Measurements from ENCODE around the gene RAB10.
A peak's percentile ranks its signal among the peaks of the same experiment; 100 is the strongest.
"Not testable (repeated sequence)": the region's sequence is repeated elsewhere in the genome, so short reads cannot be mapped to it uniquely, and the experiment has no call there.

Gene RAB10

DNA sequence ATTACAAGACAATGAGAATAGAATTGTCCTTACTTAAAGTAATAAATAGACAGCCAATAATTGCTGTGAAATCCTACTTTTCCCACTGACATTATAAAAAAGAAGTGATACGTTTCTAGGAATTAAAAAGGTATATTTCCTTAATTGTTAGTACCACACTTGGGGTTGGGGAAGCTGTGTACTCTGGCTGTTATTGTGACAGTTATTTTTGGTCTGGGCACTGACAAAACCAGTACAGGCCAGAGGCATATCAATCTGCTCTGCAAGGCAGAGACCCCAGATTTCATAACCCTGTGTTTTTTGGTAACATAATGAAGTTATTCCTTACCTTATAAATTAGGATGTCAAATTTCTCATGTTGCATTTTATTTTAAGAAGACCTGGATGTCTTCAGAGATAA lies 66.5 kb downstream of the RAB10 start:
- no peak for FAIRE-seq

DNA sequence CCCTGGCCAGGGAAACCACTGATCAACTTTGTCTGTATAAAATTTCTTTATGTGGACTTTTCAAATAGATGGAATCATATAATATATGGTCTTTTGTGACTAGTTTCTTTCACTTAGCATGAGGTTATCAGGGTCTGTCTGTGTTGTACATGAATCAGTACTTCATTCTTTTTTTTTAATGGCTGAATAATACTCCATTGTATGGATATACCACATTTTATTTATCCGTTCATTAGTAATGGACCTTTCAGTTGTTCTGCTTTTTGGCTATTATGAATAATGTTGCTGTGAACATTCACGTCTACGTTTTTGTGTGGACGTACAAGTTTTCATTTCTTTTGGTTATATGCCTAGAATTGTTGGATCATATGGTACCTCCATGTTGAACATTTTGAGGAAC lies 69.9 kb downstream of the RAB10 start:
- no peak for FAIRE-seq

DNA sequence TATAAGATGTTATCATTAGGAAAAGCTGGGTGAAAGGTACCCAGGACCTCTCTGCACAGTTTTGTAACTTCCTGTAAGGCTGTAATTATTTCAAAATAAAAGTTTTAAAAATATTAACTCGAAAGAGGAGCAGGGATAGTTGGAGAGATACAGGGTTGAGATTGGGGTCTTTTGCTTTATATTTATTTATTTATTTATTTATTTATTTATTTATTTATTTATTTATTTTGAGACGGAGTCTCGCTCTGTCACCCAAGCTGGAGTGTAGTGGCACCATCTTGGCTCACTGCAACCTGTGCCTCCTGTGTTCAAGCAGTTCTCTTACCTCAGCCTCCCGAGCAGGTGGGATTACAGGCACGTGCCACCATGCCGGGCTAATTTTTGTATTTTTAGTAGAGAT lies 74.8 kb downstream of the RAB10 start:
- not testable (repeated sequence) for FAIRE-seq

DNA sequence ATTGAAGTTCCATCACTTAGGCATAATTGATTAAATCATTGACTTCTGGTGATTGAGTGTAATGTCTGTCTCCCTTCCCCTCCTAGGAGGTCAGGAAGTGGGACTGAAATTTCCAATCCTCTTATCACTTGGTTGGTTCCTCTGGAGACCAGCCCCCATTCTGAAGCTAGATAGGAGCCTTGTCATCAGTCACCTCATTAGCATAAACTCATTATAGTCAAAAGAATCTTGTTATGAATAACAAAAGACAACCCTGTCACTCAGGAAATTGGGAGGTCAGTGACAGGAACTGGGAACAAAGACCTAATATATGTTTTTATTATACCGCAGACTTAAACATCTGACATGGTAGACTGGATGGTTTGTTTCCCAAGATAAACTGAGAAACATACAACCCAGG lies 78.3 kb downstream of the RAB10 start:
- FAIRE-seq: no peak

GRCh38 chr2:26114151-26114550 lies 80.3 kb downstream of the RAB10 start:
- FAIRE-seq: no peak

- no peak for FAIRE-seq
Measured at GRCh38 chr2:26118682-26119081, 84.8 kb downstream of the RAB10 start.

DNA sequence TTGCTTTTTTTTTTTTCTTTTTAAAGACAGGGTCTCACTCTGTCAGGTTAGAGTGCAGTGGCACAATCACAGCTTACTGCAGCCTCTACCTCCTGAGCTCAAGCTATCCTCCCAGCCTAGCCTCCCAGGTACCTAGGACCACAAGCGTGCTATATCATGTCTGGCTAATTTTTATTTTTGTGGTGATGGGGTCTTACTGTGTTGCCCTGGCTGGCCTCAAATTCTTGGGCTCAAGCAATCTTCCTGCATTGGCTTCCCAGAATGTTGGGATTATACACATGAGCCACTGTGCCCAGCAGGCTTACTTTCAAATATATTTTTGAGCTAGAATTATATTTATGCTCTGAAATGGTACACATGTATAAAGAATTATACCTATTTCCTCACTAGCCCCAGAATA lies 85.6 kb downstream of the RAB10 start:
- FAIRE-seq: no peak

GRCh38 chr2:26122630-26123029 lies 88.7 kb downstream of the RAB10 start:
- FAIRE-seq: no peak

DNA sequence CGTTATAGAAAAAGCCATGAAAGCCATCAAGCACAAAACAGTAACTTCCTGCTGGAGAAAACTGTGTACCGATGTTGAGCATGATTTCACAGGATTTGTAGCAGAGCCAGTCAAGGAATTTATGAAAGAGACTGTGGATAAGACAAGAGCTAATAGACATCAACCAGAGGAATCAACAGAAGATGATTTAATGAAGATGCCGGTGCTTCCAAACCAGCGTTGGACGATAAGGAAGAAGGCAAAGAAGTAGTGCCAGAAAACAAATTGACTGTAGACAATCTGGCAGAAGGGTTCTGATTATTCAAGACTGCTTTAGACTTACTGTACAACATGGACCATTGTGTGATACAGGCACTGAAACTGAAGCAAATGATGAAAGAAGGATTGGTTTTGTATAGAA lies 89.5 kb downstream of the RAB10 start:
- no peak for FAIRE-seq

- FAIRE-seq: no peak
Measured at GRCh38 chr2:26126074-26126473, 92.2 kb downstream of the RAB10 start.

DNA sequence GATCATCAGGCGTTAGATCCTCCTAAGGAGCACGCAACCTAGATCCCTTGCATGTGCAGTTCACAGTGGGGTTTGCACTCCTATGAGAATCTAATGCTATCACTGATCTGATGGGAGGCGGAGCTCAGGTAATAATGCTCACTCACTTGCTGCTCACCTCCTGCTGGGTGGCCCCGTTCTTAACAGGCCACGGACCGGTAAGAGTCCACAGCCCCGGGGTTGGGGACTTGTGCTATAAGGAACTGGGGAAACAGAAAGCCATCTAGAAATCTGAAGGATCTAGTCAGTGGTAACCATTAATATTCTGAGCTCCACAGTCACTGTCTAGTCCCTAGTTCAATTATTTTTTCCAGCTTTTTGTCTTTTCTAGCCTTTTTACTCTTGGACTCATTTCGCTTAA lies 94.3 kb downstream of the RAB10 start:
- FAIRE-seq: no peak

DNA sequence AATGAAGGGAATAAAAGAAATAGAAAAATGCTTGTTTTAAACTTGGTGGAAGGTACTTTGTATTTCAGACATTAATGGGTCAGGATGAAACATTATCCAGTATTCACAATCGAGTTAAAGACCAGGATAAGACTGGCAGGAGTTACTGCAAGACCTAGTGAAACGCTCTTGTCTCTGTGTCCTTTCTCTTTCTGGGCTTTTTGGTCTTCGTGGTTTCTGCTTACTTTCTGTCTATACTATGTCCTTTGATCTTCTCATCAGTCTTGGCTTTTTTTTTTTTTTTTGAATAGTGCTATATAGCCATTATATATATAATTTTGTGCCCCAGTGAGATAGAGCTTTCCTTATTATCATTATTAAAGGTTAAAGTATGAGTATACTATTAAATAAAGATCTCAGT lies 96.9 kb downstream of the RAB10 start:
- FAIRE-seq: no peak

DNA sequence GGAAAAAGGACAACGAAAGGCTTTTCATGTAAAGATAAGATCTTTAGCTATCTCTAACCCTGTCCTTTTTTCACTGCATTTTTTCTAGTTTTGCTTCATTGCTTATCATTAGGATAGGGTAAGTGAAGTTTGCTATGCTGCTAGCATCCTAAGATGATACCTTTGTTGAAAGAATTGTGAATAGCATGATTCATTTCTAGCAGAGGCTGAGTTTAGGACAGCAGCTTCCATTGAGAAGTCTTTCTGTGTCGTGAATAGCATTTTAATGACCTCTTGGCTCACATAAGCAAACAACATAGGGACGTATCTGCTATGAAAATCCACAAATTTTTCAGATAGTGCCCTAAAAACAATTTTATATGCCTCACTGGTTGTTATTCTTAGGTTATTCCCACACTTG lies 102.6 kb downstream of the RAB10 start:
- FAIRE-seq: no peak

GRCh38 chr2:26139269-26140183 lies 105.6 kb downstream of the RAB10 start:
- no peak for FAIRE-seq

GRCh38 chr2:26141145-26141769 lies 107.4 kb downstream of the RAB10 start:
- FAIRE-seq: no peak

DNA sequence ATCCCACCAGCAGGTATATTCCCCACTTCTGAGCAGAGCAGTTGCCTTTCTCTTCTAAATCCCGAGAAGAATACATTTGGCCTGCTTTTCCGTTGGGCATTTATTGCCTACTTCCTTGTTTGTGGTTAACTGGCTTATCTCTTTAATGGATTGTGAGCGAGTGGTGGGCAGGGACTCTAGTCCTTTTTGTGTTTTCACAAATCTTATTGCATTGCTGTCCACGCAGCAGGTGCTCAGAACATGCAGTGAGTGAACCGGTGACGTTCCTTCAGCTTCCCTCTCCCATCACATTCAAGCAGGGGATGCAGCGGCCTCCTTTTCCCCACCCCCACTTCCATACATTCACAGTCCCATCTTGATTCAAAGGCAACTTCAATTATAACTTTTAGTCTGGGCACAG lies 110.1 kb downstream of the RAB10 start:
- no peak for FAIRE-seq

GRCh38 chr2:26144953-26145680 lies 111.2 kb downstream of the RAB10 start:
- FAIRE-seq: peak; percentile 69

DNA sequence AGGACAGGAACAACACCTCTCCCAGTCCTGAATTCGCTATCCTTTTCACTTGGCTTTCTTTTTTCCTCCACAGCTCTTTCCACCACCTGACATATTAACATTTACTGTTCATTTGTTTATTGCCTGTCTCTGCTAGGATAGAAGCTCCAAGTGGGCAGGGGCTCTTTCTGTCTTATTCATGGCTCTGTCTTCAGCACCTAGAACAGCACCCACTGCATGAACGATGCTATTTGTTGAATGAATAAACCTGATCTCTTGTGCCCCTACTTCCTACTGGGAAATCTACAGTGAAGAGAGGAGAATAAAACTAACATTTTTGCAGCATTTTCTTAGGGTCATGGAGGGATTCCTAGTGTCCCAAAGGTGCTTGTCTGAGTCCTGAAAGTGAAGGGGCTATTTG lies 114.6 kb downstream of the RAB10 start:
- FAIRE-seq: no peak

- FAIRE-seq: no peak
Measured at GRCh38 chr2:26150243-26150642, 116.4 kb downstream of the RAB10 start.

DNA sequence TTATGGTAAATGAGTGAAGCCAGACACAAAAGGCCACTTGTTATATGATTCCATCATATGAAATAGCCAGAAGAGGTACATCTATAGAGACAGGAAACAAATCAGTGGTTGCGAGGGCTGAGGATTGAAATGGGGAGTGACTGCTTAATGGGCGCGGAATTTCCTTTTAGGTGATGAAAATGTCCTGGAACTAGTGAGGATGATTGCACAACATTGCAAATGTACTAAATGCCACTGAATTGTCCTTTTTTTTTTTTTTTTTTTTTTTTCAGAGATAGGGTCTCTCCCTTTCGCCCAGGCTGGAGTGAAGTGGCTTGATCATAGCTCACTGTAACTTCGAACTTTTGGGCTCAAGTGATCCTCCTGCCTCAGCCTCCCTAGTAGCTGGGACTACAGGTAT lies 123.7 kb downstream of the RAB10 start:
- FAIRE-seq: no peak

DNA sequence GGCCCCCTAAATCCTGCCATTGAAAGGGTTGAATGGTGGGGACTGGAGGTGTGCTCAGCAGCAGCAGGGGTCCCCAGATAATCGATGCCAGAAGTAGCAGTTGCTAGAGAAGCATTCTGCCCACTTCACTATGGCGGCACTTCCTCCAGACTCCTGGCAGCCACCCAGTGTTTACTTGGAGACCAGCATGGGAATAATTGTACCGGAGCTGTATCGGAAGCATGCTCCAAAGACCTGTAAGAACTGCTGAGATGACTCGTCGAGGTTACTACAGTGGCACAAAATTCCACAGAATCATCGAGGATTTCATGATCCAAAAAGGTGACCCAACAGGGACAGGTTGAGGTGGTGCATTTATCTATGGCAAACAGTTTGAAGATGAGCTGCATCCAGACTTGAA lies 128.0 kb downstream of the RAB10 start:
- no peak for FAIRE-seq

GRCh38 chr2:26162963-26163362 lies 129.1 kb downstream of the RAB10 start:
- FAIRE-seq: no peak

DNA sequence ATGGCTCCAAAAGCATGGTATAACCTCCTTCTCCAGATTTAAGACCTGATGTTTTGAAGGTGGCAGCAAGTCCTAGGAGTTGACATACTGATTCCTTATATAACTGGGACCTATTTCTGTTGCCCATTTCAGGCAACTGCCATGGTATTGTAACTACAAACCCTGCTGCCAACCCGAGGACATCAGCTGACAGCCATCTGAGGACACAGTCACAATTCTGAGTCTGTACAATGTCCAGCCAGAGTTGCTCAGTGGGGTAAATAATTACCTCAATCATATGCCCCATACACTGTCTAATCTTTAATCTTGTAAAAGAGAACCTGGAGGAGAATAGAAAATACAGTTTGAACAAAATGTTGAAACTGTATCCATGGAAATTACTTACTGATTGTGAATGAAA lies 130.3 kb downstream of the RAB10 start:
- no peak for FAIRE-seq

DNA sequence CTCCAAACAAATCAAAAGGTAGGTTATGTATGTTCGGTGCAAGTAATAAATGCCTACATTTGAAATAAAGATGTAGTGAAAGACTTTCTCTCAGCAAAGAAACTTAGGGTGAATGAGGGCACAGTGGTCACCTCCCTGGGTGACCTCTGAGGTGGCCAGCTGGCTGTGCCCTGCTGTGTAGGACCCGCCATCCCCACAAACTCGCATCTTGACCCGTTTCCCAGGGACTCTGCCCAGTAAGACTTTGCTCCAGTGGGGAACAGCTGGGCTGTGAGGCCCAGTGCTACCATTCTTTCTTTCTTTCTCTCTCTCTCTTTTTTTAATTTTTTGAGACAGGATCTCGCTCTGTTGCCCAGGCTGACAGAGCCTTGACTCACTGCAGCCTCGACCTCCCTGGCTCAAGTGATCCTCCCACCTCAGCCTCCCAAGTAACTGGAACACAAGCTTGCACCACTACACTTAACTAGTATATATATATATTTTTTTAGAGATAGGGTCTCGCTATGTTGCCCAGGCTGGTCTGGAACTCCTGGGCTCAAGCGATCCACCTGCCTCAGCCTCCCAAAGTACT lies 130.8 kb downstream of the RAB10 start:
- no peak for FAIRE-seq
